Measurements from ENCODE around the gene KRT7.

KRT7 gene

DNA sequence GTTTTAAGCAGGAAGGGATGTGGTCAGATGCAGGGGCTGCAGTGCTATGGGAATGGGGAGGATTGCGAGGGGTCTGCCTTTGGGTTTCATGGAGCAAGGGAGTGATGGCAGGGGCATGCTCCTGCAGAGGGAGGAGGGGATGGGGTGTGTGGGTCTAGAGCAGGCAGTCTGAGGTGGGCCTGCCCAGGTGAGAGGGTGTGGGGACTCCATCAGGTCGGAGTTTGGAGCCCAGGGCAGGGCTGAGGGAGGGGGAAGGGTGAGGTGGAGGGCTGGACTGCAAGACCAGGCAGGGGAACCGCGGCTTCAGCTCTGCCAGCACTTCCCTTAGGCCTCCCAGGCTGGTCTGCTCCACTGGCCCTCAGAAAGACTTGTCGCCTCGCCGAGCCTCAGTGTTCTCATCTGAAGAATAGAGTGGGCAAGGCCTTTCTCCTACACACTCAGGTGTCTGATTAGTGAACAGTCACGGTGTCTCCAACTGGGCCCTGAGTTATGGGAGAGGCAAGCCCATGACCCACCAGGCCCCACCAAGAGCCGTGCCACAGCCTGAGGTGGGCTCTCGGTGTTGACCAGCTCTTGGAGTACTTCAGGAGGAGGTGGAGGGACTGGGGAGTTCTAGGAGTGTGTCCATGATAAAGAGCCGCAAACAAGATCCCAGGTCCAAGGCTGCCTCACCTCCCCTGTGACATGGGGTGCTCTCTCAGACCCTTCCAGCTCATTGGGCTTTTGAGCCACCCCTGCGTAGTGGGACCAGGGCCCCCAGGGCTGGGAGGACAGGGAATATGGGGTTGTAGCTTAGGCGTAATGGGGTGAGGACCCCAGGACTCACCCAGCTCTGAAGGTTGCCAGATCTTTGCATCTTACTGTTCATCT, 21.1 kb upstream of the KRT7 start:
- no peak for DNase-seq

DNA sequence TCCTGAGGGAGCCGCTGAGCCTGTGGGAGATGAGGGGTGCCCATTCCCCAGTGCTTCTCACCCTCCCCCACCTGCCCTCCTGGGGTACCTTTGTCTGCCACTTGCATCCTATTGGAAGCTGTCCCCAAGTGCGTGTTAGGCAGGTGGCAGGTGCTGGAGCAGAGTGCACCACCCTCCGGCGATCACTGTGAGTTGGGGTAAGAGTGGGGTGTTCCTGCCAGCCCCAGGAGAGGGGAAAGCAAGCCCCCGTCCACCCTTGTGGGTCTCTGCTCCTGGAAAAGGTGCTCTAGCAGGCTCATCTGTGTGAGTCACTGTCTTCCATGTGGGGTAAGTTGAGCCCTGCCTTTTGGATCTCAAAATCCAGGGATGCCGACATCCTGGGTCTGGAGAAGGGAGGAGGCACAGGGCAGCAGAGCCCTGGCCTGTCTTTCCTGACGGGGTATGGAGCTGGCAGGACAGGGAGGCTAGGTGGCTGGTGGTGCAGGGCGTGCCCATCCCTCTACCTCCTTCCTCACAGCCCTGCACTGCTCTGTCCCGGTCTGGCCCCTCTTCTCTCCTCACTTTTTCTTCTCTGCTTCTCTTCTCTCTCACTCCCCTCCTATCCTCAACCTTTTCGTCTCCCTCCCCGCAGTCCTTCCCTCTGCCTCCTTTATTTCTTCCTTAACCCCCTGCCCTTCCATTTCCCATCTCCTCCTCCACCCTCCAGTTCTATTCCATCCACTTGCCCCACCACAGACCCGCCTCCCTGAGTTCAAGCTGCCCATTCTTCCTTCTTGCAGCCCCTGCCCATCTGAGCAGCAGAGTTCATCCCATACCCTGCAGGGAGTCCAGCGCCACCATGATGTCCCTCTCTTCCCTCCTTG, 20.1 kb upstream of the KRT7 start:
- no peak for DNase-seq

DNA sequence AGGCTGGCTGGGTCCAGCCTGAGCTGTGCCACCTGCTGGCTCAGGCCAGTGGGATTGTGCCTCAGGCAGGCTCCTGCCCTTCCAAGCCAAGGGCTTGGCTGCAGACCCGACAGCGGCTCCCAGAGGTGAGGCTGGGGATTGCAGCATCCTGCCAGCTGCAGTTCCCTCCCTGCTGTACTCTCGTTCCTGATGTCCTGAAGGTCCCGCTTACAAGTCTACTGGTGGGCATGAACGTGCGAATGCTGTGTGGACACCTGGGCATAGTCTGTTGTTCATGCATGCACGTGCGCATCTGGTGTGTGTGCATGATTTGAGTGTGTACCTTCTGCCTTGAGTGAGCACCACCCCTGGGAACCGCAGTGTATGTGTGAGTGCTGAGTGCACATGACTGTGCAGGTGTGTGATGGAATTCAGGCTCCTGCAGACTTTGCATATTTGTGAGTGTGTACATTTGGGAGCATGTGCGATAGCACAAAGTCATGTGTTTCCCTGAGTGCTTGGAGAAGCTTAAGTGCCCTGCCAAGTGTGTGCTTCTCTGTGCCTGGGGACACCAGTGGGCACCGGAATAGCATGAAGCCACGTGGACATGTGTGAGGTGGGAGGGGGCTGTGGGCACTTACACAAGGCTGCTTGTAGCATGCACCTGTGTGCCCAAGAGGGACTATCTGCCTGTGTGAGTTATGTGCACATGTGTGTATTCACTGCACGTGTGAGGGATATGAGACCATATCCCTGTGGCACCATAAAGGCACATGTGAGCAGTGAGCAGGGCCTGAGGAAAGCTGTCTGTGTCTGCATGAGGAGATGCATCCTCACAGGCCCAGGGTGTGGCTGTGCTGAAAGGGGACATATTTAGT, 19.3 kb upstream of the KRT7 start:
- DNase-seq: peak in 10 of 14 donors; percentile 19 to 70 (median 48)

DNA sequence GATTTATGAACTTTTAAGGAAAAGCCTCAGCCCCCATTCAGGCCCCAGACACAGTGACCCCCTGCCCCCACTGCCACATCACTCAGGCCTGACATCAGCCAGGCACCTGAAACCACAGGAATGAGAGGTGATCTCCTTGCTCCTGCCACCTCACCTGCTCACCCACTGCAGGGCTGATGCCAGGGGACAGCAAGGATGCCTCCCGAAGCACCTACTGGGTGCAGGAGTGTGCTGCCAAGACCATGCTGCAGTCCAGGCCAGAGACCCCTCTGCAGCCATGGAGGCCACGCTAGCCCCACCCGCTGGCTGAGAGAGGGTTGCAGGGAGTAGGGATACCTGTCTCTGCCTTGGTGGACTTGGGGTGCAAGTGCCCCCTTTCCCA, 18.6 kb upstream of the KRT7 start:
- no peak for DNase-seq

DNA sequence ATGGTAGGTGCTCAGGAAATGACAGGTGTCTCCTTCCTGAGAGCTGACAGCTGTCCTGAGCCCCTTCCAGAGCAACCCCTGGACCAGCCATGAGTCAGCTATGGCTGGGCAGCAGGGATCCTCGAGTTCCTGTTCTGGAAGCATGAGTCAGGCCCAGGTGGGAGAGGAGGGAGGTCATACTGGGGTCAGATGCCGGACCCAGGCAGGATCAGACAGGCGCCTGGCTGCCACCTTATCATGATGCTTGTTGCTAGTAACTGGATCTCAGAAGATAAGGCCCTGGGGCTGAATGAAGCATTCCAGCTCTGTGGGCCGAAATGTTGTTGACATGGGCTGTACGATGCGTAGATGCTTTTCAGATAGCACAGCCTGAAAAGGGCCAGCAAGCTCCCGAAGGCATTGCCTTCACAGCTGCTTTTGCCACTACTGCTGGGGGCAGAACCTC, 17.4 kb upstream of the KRT7 start:
- DNase-seq: no peak

DNA sequence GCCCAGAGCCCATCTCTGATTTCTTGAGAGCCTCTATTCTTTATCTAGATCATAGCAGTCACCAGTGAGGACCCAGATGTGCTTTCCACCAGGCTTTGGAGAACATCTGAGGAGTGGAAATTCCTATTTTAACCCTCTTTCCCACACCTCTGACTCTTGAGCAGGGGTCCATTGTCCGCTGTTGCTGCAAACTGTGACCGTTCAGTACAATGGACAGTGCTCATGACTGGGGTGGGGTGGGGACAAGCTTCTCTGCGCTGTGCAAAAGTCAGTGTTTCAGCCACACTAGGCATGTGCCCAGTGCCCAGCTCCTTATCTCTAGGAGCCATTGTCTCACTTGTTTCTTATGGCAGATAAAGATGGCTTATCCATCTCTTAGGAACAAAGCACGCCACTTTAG, 16.9 kb upstream of the KRT7 start:
- DNase-seq: no peak

DNA sequence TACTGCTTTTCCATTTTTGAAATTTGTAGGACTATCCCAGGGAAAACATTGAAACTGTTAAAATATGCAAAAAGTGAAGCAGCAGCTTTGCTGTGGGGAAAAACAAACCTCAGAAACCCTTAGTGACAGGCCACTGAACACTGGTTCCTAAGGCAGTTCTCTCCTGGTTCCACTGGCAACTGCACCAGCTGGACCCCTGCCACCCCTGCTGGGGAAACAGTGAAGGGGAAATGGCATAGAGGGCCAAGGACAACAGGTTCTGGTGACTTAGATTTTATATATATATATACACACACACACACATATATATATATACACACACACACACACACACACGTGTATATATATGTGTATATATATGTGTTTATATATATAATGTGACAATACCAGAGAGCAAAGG, 16.2 kb upstream of the KRT7 start:
- DNase-seq: peak in 3 of 14 donors; percentile 21 to 38 (median 28)

DNA sequence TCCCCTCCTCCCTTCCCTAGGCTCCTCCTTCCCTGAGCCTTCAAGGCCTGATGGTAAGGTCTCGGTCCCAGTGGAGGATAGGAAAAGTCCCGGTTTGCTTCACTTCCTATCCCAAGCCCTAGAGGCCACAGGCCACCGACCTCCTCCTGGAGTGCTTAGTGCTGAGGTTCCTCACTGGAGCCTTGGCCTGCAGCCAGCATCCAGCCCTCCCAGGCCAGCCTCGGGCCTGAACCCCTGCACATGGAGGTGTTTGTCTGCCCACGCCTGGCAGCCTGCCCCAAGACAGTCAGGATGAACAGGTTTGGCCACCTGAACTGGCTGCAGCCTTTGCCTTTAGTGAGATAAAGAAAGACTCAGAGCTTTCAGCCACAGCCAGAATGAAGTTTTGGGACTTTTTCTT, 15.8 kb upstream of the KRT7 start:
- DNase-seq: no peak

DNA sequence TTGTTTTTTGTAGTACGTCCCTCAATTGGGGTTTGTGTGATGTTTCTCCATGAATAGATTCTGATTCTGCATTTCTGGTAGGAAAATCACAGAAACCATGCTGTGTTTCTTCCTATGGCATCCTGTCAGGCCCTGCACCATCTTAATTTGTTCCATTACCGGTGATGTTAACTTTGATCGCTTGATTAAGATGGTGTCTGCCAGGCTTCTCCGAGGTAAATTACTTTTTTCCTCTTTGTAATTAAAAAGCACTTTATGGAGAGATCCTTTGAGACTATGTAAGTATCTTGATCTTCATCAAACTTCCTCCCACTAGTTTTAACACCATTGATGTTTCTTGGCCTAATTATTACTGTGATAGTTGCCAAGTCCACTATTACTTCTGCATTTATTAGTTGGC, 15.0 kb upstream of the KRT7 start:
- no peak for DNase-seq

DNA sequence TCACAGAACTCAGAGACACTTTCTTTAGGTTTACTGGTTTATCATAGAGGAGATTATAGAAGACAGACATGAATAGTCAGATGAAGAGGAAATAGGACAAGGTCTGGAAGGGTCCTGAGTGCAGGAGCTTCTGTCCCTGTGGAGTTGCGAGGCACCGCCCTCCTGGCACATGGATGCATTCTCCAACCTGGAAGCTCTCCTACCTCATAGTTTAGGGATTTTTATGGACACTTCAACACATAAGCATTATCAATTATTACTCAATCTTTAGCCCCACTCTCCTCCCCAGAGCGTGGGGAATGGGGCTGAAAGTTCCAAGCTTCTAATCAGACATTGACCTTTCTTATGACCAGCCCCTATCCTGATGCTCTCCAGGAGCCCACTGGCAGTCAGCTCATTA, 12.6 kb upstream of the KRT7 start:
- no peak for DNase-seq

DNA sequence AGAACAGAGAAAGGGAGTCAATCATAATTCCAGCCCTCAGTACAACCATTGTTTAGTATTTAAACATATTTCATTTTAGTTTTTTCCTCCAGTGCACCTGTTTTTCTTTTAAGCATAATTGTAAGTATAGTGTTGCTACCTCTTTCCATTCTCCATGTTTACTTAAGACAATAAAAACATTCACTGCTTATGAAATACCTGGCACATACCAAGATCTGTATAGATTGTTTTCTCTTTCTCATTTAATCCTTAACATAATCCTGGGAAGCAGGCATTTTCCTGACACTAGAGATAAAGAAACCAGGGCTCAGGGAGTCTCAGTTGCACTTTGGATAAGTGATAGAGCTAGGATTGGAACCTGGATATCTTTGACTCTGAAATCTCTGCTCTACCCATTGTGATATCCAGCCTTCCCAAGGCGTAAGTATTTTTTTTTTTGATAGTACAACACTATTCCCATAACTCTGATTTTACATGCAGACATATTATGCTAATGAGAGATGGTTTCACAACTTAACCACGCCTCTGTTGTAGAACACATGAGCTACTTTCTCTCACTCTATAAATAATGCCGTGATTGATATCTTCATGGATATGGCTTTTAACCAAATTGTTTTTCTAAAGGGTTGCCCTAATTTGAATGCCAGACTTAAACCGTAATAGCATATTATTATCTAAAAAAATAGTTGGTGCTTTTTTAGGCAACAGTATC, 11.8 kb upstream of the KRT7 start:
- no peak for DNase-seq

DNA sequence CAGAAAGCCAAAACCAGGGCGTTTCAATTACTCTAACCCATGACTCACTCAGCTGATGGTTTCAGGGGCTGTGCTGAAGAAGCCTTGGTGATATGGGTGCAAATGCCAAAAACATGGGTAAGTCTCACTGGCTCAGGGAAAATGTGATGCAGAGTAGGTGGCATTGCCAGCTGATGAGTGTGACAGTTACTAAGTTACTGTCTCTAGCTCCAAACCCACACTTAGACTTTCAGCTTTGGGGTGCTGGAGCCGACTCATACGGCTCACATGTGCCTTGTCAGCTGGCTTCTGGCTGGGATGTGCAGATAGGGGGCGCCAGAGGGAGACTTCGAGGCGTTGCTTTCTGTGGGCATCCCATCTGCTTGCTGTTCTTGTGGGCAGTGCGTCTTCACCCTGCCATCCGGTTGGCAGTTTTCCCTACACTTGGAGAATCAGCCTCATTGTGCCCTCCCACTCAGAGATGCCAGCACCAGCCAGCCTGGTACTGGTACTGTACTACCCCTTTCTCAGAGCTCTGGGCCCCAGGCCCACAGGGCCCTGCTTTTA, 11.1 kb upstream of the KRT7 start:
- no peak for DNase-seq

DNA sequence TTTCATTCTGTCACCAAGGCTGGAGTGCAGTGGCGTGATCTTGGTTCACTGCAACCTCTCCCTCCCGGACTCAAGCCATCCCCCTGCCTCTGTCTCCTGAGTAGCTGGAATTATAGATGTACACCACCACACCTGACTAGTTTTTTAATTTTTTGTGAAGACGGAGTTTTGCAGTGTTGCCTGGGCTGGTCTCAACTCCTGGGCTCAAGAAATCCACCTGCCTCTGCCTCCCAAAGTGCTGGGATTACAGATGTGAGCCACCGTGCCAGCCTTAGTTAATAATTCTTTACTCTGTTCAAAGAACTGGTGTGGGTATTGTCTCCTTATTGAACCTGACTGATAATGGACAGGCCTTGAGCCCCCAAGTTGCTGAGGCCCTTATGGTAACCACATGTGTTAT, 10.4 kb upstream of the KRT7 start:
- no peak for DNase-seq

DNA sequence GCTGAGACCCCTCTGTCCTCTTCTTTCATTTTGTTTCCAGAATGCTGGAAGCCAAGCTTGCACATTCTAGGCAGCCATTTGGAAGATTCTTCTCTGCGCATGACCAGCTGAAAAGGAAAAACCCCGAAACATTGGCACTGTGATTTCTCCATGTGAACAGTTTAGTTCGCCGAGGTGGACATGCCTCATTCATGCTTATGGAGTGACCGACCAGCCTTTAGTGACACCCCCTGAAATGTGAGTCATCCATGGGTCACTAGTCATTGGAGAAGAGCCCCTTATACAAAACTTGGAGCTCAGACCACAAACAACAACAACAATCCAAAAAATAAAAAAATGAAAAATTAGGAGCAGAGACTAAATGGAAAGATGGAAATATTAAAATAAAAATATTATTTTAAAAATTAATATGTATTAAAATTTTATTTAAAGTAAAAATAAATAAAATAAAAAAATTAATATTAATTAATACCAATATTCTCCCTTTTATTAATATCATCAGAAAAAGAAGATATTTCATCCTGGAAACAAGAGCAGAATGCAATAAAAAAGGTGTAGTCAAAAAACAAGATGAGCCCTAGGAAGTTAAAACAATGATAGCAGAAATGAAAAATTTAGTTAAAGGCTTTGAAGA, 9.5 kb upstream of the KRT7 start:
- no peak for DNase-seq

DNA sequence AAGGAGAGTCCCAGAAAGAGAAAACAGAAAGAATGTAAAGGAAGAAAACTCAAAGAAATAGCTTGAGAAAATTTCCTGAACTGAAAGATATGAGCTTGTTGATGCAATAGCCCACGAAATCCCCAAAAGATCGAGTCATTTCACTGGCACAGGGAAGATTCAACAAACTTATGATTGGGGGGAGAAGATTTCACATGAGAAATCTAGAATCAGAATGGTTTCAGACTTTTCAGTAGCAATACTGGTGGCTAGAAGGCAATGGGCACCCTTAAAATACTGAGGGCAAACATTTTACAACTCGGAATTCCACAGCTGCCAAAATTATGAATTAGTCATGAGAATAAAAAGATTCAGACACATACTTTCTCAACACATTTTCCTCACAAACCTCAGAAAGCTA, 8.9 kb upstream of the KRT7 start:
- DNase-seq: no peak

DNA sequence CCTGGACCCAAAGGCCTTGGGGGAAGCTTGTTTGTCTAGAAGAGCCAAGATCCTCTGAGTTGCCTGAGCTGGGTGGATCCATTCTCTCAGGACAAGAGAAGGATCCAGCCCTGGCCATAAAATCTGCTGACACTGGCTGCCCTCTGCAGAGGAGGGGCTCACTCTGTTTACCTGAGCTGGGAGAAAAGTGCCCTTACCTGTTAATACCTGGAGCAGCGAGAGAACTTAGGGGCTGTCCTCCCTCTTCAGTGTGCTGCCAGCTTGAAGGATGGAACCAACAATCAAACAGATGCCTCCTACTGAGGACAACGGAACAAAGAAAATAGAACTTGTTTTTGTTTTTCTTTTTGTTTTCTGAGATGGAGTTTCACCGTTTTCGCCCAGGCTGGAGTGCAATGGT, 7.3 kb upstream of the KRT7 start:
- DNase-seq: no peak

DNA sequence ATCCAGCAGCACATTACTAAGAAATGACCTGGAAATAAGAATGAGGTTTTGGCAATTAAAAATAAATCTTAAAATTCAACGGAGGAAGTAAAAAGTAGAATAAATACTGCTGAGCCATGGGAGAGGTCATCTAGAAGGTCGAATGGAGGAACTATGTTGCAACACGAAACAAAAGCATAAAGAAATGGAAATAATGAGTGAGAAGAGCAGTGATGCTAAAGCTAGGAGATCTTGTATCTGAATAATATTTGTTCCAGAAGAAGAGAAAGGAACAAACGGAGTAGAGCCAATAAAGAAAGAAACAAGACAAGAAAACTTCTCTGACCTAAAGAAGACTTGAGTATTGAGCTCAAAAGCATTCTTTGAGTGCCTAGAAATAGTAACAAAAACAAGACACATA, 6.6 kb upstream of the KRT7 start:
- no peak for DNase-seq

DNA sequence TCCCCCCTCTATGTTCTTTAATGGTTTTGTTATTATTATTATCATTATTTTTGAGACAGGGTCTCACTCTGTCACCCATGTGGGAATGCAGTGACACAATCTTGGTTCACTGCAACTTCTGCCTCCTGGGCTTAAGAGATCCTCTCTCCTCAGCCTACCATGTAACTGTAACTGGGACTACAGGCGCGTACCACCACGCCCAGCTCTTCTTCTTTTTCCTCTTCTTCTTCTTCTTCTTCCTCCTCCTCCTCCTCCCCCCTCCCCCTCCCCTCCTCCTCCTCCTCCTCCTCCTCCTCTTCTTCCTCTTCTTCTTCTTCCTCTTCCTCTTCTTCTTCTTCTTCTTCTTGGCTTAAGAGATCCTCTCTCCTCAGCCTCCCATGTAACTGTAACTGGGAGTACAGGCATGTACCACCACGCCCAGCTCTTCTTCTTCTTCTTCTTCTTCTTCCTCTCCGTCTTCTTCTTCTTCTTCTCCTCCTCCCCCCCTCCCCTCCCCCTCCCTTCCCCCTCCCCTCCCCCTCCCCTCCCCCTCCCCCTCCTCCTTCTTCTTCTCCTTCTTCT, 5.4 kb upstream of the KRT7 start:
- DNase-seq: no peak

DNA sequence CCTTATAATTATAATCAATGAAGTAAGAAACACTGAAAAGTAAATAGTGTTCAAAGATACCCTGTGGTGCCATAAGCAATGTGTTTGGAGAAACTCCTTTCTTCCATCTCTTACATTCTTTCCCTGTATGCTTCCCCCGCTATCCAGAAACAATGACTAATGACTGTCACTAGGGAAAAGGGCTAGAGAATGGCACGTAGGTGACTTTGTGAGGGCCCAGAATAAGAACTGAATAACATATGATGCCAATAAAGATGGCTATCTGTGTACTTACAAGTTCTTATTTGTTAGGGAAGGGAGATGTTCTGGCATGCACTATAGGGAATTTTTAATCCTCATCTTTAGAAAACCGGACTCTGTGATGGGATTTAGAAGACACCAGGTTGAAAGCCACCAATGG, 4.7 kb upstream of the KRT7 start:
- DNase-seq: no peak

DNA sequence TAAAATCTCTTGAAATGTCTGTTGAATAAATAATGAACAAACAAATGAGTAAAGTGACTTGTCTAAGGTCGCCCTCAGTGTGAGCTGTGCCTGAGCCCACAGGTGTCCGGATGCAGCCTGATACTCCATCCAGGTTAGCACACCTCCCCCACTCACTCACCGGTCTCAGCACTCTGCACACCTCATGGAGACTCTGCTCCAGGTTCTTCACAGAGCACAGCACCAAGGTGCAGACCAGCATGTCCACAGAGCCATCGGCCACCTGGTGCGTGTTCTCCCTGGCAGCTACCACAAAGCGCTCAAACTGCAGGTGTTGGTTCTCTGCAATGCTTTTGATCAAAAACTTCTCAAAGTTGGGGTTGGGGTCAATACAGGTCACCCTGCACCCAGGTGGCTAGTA, 4.1 kb upstream of the KRT7 start:
- DNase-seq: no peak

DNA sequence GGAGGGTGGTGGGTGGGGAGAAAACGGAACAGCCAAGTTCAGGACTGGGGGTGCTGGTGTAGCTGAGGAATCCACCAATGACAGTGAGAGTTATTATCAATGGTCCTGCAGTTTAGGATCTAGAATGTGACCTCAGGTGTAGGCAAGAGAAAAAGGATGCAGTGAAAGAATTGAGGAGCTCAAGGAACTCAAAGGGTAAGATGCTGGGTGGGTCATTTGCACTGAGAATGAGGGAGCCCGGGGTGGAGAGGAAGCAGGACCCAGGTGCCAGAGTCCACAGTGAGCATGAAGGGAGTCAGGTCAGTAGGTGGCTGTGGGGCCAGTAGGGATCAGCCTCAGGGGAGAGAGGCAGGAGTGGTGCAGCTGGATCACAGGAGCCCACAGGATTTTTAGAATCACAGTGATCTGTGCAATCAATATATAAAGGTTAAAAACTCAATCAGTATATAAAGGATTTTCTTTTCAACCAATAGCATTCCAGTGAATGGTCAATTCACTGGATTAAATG, 3.2 kb upstream of the KRT7 start:
- DNase-seq: no peak

Data from C1 segment of cervical spinal cord (tissue), 14 donors.